Tibial nerve (tissue), 4 donors: ENCODE measurements around the gene ARIH2.

Source experiments
- EP300 ChIP-seq, 2 donors: sonication (generic); formaldehyde crosslinking; IDR thresholded peaks; one replicate each; pipeline ENCODE4 v1.6.1; 2017; ENCODE audit warnings: antibody characterized with exemption in 2 of 2, mild to moderate bottlenecking in 1 of 2
- POLR2A ChIP-seq, 2 donors: fragments of 450-650 bp; IDR thresholded peaks; one replicate each; pipeline ENCODE4 v1.6.1; 2017; ENCODE audit warnings: antibody characterized with exemption in 2 of 2, mild to moderate bottlenecking in 2 of 2, moderate library complexity in 2 of 2
- TF ChIP-seq, protein P1 (sequence below), 5 experiments: fragments of 200-600 bp in 3 of 5; fragments of 450-650 bp in 2 of 5; sonication (generic) in 3 of 5; IDR thresholded peaks; one replicate each; pipeline ENCODE4 v1.5.1; 2016 to 2019; ENCODE audit warnings: antibody characterized with exemption in 5 of 5, mild to moderate bottlenecking in 3 of 5, moderate library complexity in 2 of 5

DNA sequence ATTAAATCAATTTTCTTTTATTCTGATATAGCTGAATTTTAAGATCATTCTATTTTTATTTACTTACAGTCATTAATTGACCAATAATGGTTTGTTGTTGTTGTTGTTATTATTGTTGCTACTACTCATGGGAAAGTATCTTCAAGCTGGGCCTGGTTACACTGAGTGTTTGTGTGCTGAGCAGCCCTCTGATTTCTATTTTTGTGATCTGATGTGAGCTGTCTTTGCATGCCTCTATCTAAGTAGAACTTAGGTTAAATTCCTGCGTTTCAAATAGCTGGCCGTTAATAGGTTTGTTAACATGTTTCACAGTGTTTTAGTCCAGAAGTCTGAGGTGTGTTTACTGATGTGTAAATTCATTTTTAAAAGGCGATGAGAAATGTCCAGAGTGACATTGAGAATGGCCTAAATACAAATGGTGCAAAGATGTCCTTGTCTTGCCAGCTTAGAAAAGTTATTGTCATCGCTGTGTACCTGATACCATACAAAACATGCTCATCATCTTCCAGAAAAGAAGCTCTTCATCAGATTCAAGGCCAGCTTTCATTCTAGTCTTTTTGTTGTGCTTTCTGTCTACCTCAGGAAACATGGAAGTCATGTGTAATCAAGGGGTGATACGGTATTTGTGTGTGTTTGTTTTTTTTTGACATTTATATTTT lies 15.8 kb downstream of the ARIH2 start:
- TF ChIP-seq, protein P1, sequence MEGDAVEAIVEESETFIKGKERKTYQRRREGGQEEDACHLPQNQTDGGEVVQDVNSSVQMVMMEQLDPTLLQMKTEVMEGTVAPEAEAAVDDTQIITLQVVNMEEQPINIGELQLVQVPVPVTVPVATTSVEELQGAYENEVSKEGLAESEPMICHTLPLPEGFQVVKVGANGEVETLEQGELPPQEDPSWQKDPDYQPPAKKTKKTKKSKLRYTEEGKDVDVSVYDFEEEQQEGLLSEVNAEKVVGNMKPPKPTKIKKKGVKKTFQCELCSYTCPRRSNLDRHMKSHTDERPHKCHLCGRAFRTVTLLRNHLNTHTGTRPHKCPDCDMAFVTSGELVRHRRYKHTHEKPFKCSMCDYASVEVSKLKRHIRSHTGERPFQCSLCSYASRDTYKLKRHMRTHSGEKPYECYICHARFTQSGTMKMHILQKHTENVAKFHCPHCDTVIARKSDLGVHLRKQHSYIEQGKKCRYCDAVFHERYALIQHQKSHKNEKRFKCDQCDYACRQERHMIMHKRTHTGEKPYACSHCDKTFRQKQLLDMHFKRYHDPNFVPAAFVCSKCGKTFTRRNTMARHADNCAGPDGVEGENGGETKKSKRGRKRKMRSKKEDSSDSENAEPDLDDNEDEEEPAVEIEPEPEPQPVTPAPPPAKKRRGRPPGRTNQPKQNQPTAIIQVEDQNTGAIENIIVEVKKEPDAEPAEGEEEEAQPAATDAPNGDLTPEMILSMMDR (IDR thresholded peaks at IDR 0.05) = no peak
- TF ChIP-seq POLR2A (IDR thresholded peaks at IDR 0.05) (no peak), EP300 (IDR thresholded peaks at IDR 0.05) (no peak)
